NOMO-1 treated with DMSO at 0.1 percent for 48 hours (cell line): ENCODE data around the gene PTPN1.

Experiments
- DNase-seq: peaks from one replicate; lab custom pipeline; 2025; ENCODE audit not compliant: unreplicated experiment; lab: John Stamatoyannopoulos, UW

Gene PTPN1

GRCh38 chr20:50510706-50511542 lies 741 bp downstream of the PTPN1 start:
- peak; percentile 16 for DNase-seq

GRCh38 chr20:50512323-50512722 lies 2.1 kb downstream of the PTPN1 start:
- no peak for DNase-seq

GRCh38 chr20:50513169-50514034 lies 3.2 kb downstream of the PTPN1 start:
- peak; percentile 39 for DNase-seq

- no peak for DNase-seq
These were observed 3.8 kb downstream of the PTPN1 start for GRCh38 chr20:50514035-50514337.

- no peak for DNase-seq
These were observed 4.6 kb downstream of the PTPN1 start for GRCh38 chr20:50514750-50515149.

GRCh38 chr20:50515471-50516106 lies 5.4 kb downstream of the PTPN1 start:
- DNase-seq = no peak

- DNase-seq = peak; percentile 96
These were observed 6.2 kb downstream of the PTPN1 start for GRCh38 chr20:50516180-50516934.

- no peak for DNase-seq
These were observed 7.0 kb downstream of the PTPN1 start for GRCh38 chr20:50516935-50517816.

GRCh38 chr20:50517817-50518154 lies 7.6 kb downstream of the PTPN1 start:
- peak; percentile 19 for DNase-seq

- DNase-seq = no peak
These were observed 8.1 kb downstream of the PTPN1 start for GRCh38 chr20:50518270-50518721.

- DNase-seq = peak; percentile 33
These were observed 9.0 kb downstream of the PTPN1 start for GRCh38 chr20:50519036-50519762.

- no peak for DNase-seq
These were observed 10.2 kb downstream of the PTPN1 start for GRCh38 chr20:50520222-50520880.

- DNase-seq = no peak
These were observed 11.3 kb downstream of the PTPN1 start for GRCh38 chr20:50521221-50522052.

- DNase-seq = peak; percentile 41
These were observed 12.0 kb downstream of the PTPN1 start for GRCh38 chr20:50522053-50522674.

- no peak for DNase-seq
These were observed 13.5 kb downstream of the PTPN1 start for GRCh38 chr20:50523552-50524167.

- no peak for DNase-seq
These were observed 15.5 kb downstream of the PTPN1 start for GRCh38 chr20:50525681-50526080.

GRCh38 chr20:50526403-50526989 lies 16.3 kb downstream of the PTPN1 start:
- no peak for DNase-seq
